Measurements from ENCODE around the gene FGF12. TPM values are rescaled to one million over a fixed set of nuclear protein-coding genes. Genes with fewer than 3 reads are reported as not detected.

Gene FGF12
- total RNA-seq, 1 experiment from 2014 or later = 0.09 TPM

- no peak overlapping the region for H3K27ac Mint-ChIP-seq (ENCODE audit: low read depth, unreplicated experiment)
- CTCF ChIA-PET = interaction anchor here (0.6 kb wide), 1 partner anchor 80 kb away, joined by 3 read pairs; no protein-coding TSS in a partner anchor
- POLR2A ChIA-PET = no interaction called here
- no peak overlapping the region for H3K4me3 Mint-ChIP-seq (ENCODE audit: unreplicated experiment)
- TF ChIP-seq CTCF (IDR thresholded peaks at IDR 0.05; ENCODE audit: unreplicated experiment) = no peak
- H3K36me3 Mint-ChIP-seq (ENCODE audit: insufficient read depth, unreplicated experiment) = no peaks in the 10 kb centered on the region
- no peak for DNase-seq (ENCODE audit: unreplicated experiment)
- intact Hi-C loops (cut with micrococcal nuclease) = no loop called here
- no peaks in the 10 kb centered on the region for H3K9me3 Mint-ChIP-seq (ENCODE audit: unreplicated experiment)
- no TSS peak for BruUV-seq (replicated peaks)
- H3K4me1 Mint-ChIP-seq (ENCODE audit: insufficient read depth, unreplicated experiment) = peaks cover under 1% of the 10 kb centered on the region
- no peaks in the 10 kb centered on the region for H3K27me3 Mint-ChIP-seq (ENCODE audit: insufficient read depth, unreplicated experiment)
Observed at GRCh38 chr3:192108820-192109219, 618.5 kb downstream of the FGF12 start.

- peaks cover 6% of the 10 kb centered on the region for H3K4me1 Mint-ChIP-seq (ENCODE audit: insufficient read depth, unreplicated experiment)
- no peak overlapping the region for H3K27ac Mint-ChIP-seq (ENCODE audit: low read depth, unreplicated experiment)
- no TSS peak for BruUV-seq (replicated peaks)
- POLR2A ChIA-PET = interaction anchor here (1.0 kb wide), 1 partner anchor 29 kb away, joined by 3 read pairs; no protein-coding TSS in a partner anchor
- no peaks in the 10 kb centered on the region for H3K9me3 Mint-ChIP-seq (ENCODE audit: unreplicated experiment)
- TF ChIP-seq CTCF (IDR thresholded peaks at IDR 0.05; ENCODE audit: unreplicated experiment) = no peak
- no peak overlapping the region for H3K4me3 Mint-ChIP-seq (ENCODE audit: unreplicated experiment)
- no peaks in the 10 kb centered on the region for H3K27me3 Mint-ChIP-seq (ENCODE audit: insufficient read depth, unreplicated experiment)
- H3K36me3 Mint-ChIP-seq (ENCODE audit: insufficient read depth, unreplicated experiment) = no peaks in the 10 kb centered on the region
- intact Hi-C loops (cut with micrococcal nuclease) = no loop called here
- CTCF ChIA-PET = interaction anchor here (0.7 kb wide), 1 partner anchor 223 kb away, joined by 3 read pairs; no protein-coding TSS in a partner anchor
- no peak for DNase-seq (ENCODE audit: unreplicated experiment)
Observed at GRCh38 chr3:192106543-192106942, 620.8 kb downstream of the FGF12 start.

GRCh38 chr3:192092388-192093005 is 634.8 kb downstream of the FGF12 start:
- ChIA-PET POLR2A (interaction anchor here (1.1 kb wide), 1 partner anchor 10 kb away, joined by 3 read pairs; no protein-coding TSS in a partner anchor), CTCF (interaction anchor here (1.1 kb wide), 1 partner anchor 18 kb away, joined by 3 read pairs; no protein-coding TSS in a partner anchor)
- Mint-ChIP-seq H3K36me3 (ENCODE audit: insufficient read depth, unreplicated experiment) (no peaks in the 10 kb centered on the region), H3K9me3 (ENCODE audit: unreplicated experiment) (no peaks in the 10 kb centered on the region), H3K4me1 (ENCODE audit: insufficient read depth, unreplicated experiment) (peaks cover 23% of the 10 kb centered on the region), H3K27ac (ENCODE audit: low read depth, unreplicated experiment) (no peak overlapping the region), H3K27me3 (ENCODE audit: insufficient read depth, unreplicated experiment) (no peaks in the 10 kb centered on the region), H3K4me3 (ENCODE audit: unreplicated experiment) (no peak overlapping the region)
- no TSS peak for BruUV-seq (replicated peaks)
- no peak for TF ChIP-seq CTCF (IDR thresholded peaks at IDR 0.05; ENCODE audit: unreplicated experiment)
- intact Hi-C loops (cut with micrococcal nuclease) = no loop called here
- DNase-seq (ENCODE audit: unreplicated experiment) = no peak

GRCh38 chr3:192091831-192092230 is 635.5 kb downstream of the FGF12 start:
- ChIA-PET POLR2A (interaction anchor here (1.0 kb wide), 2 partner anchors 8 to 316 kb away, joined by 3 read pairs; no protein-coding TSS in a partner anchor), CTCF (interaction anchor here (0.6 kb wide), 2 partner anchors 24 to 1035 kb away, joined by 3 read pairs; no protein-coding TSS in a partner anchor)
- DNase-seq (ENCODE audit: unreplicated experiment) = peak; percentile 20
- no TSS peak for BruUV-seq (replicated peaks)
- H3K4me1 Mint-ChIP-seq (ENCODE audit: insufficient read depth, unreplicated experiment) = peaks cover 23% of the 10 kb centered on the region
- H3K36me3 Mint-ChIP-seq (ENCODE audit: insufficient read depth, unreplicated experiment) = no peaks in the 10 kb centered on the region
- no peak overlapping the region for H3K4me3 Mint-ChIP-seq (ENCODE audit: unreplicated experiment)
- H3K27me3 Mint-ChIP-seq (ENCODE audit: insufficient read depth, unreplicated experiment) = no peaks in the 10 kb centered on the region
- no peak for TF ChIP-seq CTCF (IDR thresholded peaks at IDR 0.05; ENCODE audit: unreplicated experiment)
- no peaks in the 10 kb centered on the region for H3K9me3 Mint-ChIP-seq (ENCODE audit: unreplicated experiment)
- peak overlapping the region; percentile 68 for H3K27ac Mint-ChIP-seq (ENCODE audit: low read depth, unreplicated experiment)
- intact Hi-C loops (cut with micrococcal nuclease) = no loop called here

All from MCF 10A (cell line).